HepG2 (cell line): ENCODE results near the gene TMEM143. TPM values are rescaled to one million over a fixed set of nuclear protein-coding genes. Genes with fewer than 3 reads are reported as not detected.

Experiments
- ATAC-seq: fragments of 200-7000 bp; cut with Tn5 transposase; 3 replicates; pipeline ENCODE4 v1.9.1; 2020; ENCODE audit warnings: mild to moderate bottlenecking, moderate library complexity
- BruUV-seq: library from RNA; stranded (reverse); fragments of 400-500 nt; replicated peaks from 2 replicates; lab custom pipeline; 2021; lab: Mats Ljungman, UMichigan
- CTCF ChIA-PET: fragments of 300-600 bp; formaldehyde crosslinking; extraction: SDS; loops from one replicate; lab custom pipeline; 2021; ENCODE audit warnings: low total read pairs, inconsistent platforms, low intra/inter-chr PET ratio; lab: Yijun Ruan, JAX
- POLR2A ChIA-PET: fragments of 350-600 bp; sonication (Branson Sonifier 250); formaldehyde crosslinking; loops from one replicate; lab custom pipeline; 2020; ENCODE audit warnings: antibody characterized with exemption, inconsistent platforms; lab: Yijun Ruan, JAX
- DNase-seq: peaks from one replicate; pipeline ENCODE4 v3.0.0-alpha.2; 2015; ENCODE audit warnings: low spot score
- FAIRE-seq: peaks from 3 replicates; lab custom pipeline; 2011; peaks lifted over from hg19 to GRCh38; lab: Jason Lieb, UNC
- H2AFZ ChIP-seq: one replicate; pipeline ENCODE4 v1.6.1; 2011; ENCODE audit warnings: low read length, inconsistent platforms
- H3K27ac ChIP-seq: fragments of 300-600 bp; 3 replicates; pipeline ENCODE4 v1.8.0; 2011; ENCODE audit warnings: mixed run types, mild to moderate bottlenecking, mixed read lengths, low read length, inconsistent platforms; ENCODE audit not compliant: insufficient read depth; ENCODE audit errors: extremely low read length
- H3K27me3 ChIP-seq, 2 experiments: fragments of 200-600 bp in 1 of 2; 2 replicates in 1 of 2; 3 replicates in 1 of 2; pipeline versions ENCODE4 v1.6.0 to v1.8.0; 2011; ENCODE audit warnings: low read length in 2 of 2, mild to moderate bottlenecking in 2 of 2, moderate library complexity in 2 of 2, inconsistent platforms in 1 of 2; ENCODE audit not compliant: insufficient read depth in 2 of 2, control insufficient read depth in 1 of 2
- H3K36me3 ChIP-seq, 2 experiments: fragments of 200-600 bp in 1 of 2; replicated peaks in 1 of 2; 2 replicates in 1 of 2; 3 replicates in 1 of 2; pipeline versions ENCODE4 v1.5.1 to v1.8.0; 2011; ENCODE audit warnings: low read length in 2 of 2, inconsistent platforms in 1 of 2; ENCODE audit not compliant: insufficient read depth in 2 of 2, control insufficient read depth in 1 of 2
- H3K4me1 ChIP-seq: 2 replicates; pipeline ENCODE4 v1.5.1; 2012; ENCODE audit warnings: low read length, inconsistent platforms; ENCODE audit not compliant: insufficient read depth
- H3K4me2 ChIP-seq: 2 replicates; pipeline ENCODE4 v1.6.0; 2011; ENCODE audit warnings: low read depth, low read length, inconsistent platforms
- H3K4me3 ChIP-seq, 3 experiments: fragments of 200-600 bp in 1 of 3; sonication (generic), shearing (Covaris generic) in 1 of 3; replicated peaks in 1 of 3; 2 replicates each; pipeline ENCODE4 v1.5.1; 2011 to 2016; ENCODE audit warnings: low read length in 3 of 3, inconsistent platforms in 2 of 3, low read depth in 2 of 3, mild to moderate bottlenecking in 2 of 3, control low read depth in 1 of 3, mixed read lengths in 1 of 3; ENCODE audit not compliant: insufficient read depth in 1 of 3
- H3K79me2 ChIP-seq: one replicate; pipeline ENCODE4 v1.6.1; 2011; ENCODE audit warnings: low read length, inconsistent platforms; ENCODE audit not compliant: insufficient read depth
- H3K9ac ChIP-seq: 2 replicates; pipeline ENCODE4 v1.6.0; 2011; ENCODE audit warnings: mild to moderate bottlenecking, low read depth, low read length, inconsistent platforms; ENCODE audit not compliant: insufficient read depth
- H3K9me3 ChIP-seq: 2 replicates; pipeline ENCODE4 v1.5.1; 2012; ENCODE audit warnings: mild to moderate bottlenecking, low read length
- H4K20me1 ChIP-seq: 2 replicates; pipeline ENCODE4 v1.6.0; 2011; ENCODE audit warnings: inconsistent platforms, mild to moderate bottlenecking, low read length, moderate library complexity; ENCODE audit not compliant: insufficient read depth
- MLXIP ChIP-seq: sonication (generic); formaldehyde crosslinking; IDR thresholded peaks from 2 replicates; pipeline ENCODE4 v1.9.0; 2021; ENCODE audit warnings: missing genetic modification reagents, borderline replicate concordance
- SP140L ChIP-seq: sonication (generic); formaldehyde crosslinking; IDR thresholded peaks from 2 replicates; pipeline ENCODE4 v1.4.0; 2020; ENCODE audit warnings: missing genetic modification reagents, borderline replicate concordance
- ZNF350 ChIP-seq: sonication (generic); formaldehyde crosslinking; IDR thresholded peaks from 2 replicates; pipeline ENCODE4 v1.4.0; 2020; ENCODE audit warnings: mild to moderate bottlenecking, low read depth, missing genetic modification reagents, borderline replicate concordance
- ZNF605 ChIP-seq: sonication (generic); formaldehyde crosslinking; IDR thresholded peaks from 2 replicates; pipeline ENCODE4 v1.8.0; 2022; ENCODE audit warnings: mild to moderate bottlenecking, missing genetic modification reagents
- ZNF607 ChIP-seq: sonication (generic); formaldehyde crosslinking; IDR thresholded peaks from 2 replicates; pipeline ENCODE4 v1.5.1; 2020; ENCODE audit warnings: missing genetic modification reagents, mild to moderate bottlenecking, borderline replicate concordance
- ZNF891 ChIP-seq: sonication (generic); formaldehyde crosslinking; IDR thresholded peaks from 2 replicates; pipeline ENCODE4 v1.5.0; 2020; ENCODE audit warnings: mild to moderate bottlenecking, missing genetic modification reagents
- WGBS: methylation state at CpG from one replicate; pipeline ENCODE4 v1.1.6; 2017; ENCODE audit warnings: low lambda C conversion rate; 5-methylcytosine and 5-hydroxymethylcytosine counted together
- in situ Hi-C: cut with HindIII; loops from 2 replicates; pipeline ENCODE4 v1.10.0; 2017; ENCODE audit warnings: low pct_unique_long_range_greater_than_20kb; ENCODE audit not compliant: extremely low pct_ligation_motif_present
- intact Hi-C: fragments of 100-400 bp; cut with micrococcal nuclease; formaldehyde crosslinking; loops from one replicate; pipeline ENCODE4 v1.10.0; 2022; ENCODE audit not compliant: unreplicated experiment
- polyA plus RNA-seq, 8 experiments: library from polyadenylated mRNA; depleted of rRNA in 3 of 8; stranded (reverse) in 7 of 8; unstranded in 1 of 8; fragments of >200 nt; fragmentation: Illumina TruSeq in 4 of 8; extraction: Trizol in 4 of 8; gene quantifications; 2 replicates each; pipeline versions ENCODE4 v1.2.1 to v1.2.3, GENCODE V29; 2011 to 2016; ENCODE audit warnings: low read depth in 4 of 8, missing spikeins in 1 of 8, mixed read lengths in 1 of 8; ENCODE audit not compliant: insufficient read depth in 1 of 8
- total RNA-seq, 5 experiments: library from RNA; depleted of rRNA; stranded (reverse); fragments of >200 nt; fragmentation: Illumina TruSeq; extraction: Trizol; gene quantifications; 2 replicates each; pipeline ENCODE4 v1.2.3, GENCODE V29; 2016; ENCODE audit warnings: low read depth in 1 of 5
- TF ChIP-seq, protein P1 (sequence below): sonication (generic); formaldehyde crosslinking; IDR thresholded peaks from 2 replicates; pipeline ENCODE4 v1.8.0; 2022; ENCODE audit warnings: mild to moderate bottlenecking, missing genetic modification reagents, borderline replicate concordance

TMEM143 gene
- total and polyA plus RNA-seq, 2 of the 13 experiments (the other 11 are each of a cell fraction or from before 2014, with no cell fraction given), result 7.7 to 11.3 TPM

- H3K9ac ChIP-seq, result no peak overlapping the region
- H3K79me2 ChIP-seq, result no peaks in the 10 kb centered on the region
- BruUV-seq, result no TSS peak
- in situ Hi-C loops, result no loop called here
- no peak for DNase-seq
- H3K4me1 ChIP-seq, result peaks cover 10% of the 10 kb centered on the region
- ChIA-PET CTCF (no interaction called here), POLR2A (no interaction called here)
- H3K27me3 ChIP-seq, result peaks cover 1 to 12% of the 10 kb centered on the region in 2 experiments
- no peak for FAIRE-seq
- intact Hi-C loops, result no loop called here
- H3K4me2 ChIP-seq, result no peak overlapping the region
- no peak for ATAC-seq
- no peak overlapping the region for H3K4me3 ChIP-seq
- no peaks in the 10 kb centered on the region for H3K9me3 ChIP-seq
- no peak overlapping the region for H3K27ac ChIP-seq
- H4K20me1 ChIP-seq, result no peaks in the 10 kb centered on the region
- no peak for TF ChIP-seq SP140L (CRISPR knock-in tag)
- TF ChIP-seq ZNF891, result no peak
- TF ChIP-seq ZNF607 (CRISPR knock-in tag), result no peak
- no peak for TF ChIP-seq ZNF350
- TF ChIP-seq MLXIP (CRISPR knock-in tag), result no peak
- TF ChIP-seq, protein P1, sequence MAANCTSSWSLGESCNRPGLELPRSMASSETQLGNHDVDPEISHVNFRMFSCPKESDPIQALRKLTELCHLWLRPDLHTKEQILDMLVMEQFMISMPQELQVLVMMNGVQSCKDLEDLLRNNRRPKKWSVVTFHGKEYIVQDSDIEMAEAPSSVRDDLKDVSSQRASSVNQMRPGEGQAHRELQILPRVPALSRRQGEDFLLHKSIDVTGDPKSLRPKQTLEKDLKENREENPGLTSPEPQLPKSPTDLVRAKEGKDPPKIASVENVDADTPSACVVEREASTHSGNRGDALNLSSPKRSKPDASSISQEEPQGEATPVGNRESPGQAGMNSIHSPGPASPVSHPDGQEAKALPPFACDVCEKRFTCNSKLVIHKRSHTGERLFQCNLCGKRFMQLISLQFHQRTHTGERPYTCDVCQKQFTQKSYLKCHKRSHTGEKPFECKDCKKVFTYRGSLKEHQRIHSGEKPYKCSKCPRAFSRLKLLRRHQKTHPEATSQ (CRISPR knock-in tag), result no peak
- TF ChIP-seq ZNF605 (CRISPR knock-in tag), result no peak
- 62% methylated on average over 8 of the region's 19 CpGs for WGBS
- no peak overlapping the region for H2AFZ ChIP-seq
- no peaks in the 10 kb centered on the region for H3K36me3 ChIP-seq
Observed at GRCh38 chr19:48303866-48304265, 59.9 kb downstream of the TMEM143 start.
